22Rv1 (cell line): Measurements from ENCODE around the gene FAM181A.

ENCODE experiments used
- CTCF ChIP-seq: fragments of 450-650 bp; IDR thresholded peaks from 2 replicates; pipeline ENCODE4 v1.5.1; 2017; ENCODE audit warnings: mild to moderate bottlenecking
- ZFX ChIP-seq: fragments of 450-650 bp; IDR thresholded peaks from 2 replicates; pipeline ENCODE4 v1.6.1; 2017; ENCODE audit warnings: antibody characterized with exemption, borderline replicate concordance

DNA sequence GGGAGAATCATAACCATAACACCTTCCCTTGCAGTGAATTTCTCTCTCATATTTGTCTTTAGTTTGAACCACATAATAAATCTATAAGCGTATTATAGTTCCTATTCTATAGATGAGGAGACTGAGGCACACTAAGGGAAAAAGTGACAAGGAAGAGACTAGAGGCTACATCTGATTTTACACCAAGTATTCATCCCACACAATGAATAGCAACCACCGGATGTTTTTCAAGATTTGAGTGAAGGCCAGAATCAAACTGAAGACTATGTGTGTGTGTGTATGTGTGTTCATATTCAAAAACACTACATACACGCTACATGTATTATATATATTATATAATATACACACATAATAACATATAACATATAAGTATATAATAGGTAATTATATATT, 44.5 kb downstream of the FAM181A start:
- TF ChIP-seq CTCF (no peak), ZFX (no peak)
